Peyer's patch (tissue), 4 donors: Measurements from ENCODE around the gene PRKAR1B.

ENCODE experiments used
- CTCF ChIP-seq, 6 experiments: fragments of 450-650 bp in 4 of 6; fragments of 200-600 bp in 2 of 6; sonication (generic) in 1 of 6; IDR thresholded peaks; one replicate each; pipeline ENCODE4 v1.5.1; 2017 to 2019; ENCODE audit warnings: antibody characterized with exemption in 6 of 6, mild to moderate bottlenecking in 3 of 6, moderate library complexity in 1 of 6
- POLR2A ChIP-seq, 2 donors: fragments of 450-650 bp; IDR thresholded peaks; one replicate each; pipeline ENCODE4 v1.5.1; 2017; ENCODE audit warnings: antibody characterized with exemption in 2 of 2, mild to moderate bottlenecking in 2 of 2, moderate library complexity in 2 of 2

GRCh38 chr7:597348-598178, 129.5 kb downstream of the PRKAR1B start:
- TF ChIP-seq CTCF (IDR thresholded peaks at IDR 0.05): no peak
- TF ChIP-seq POLR2A (IDR thresholded peaks at IDR 0.05): no peak
